PC-9 (cell line): ENCODE results near the gene FNIP2. TPM values are rescaled to one million over a fixed set of nuclear protein-coding genes. Genes with fewer than 3 reads are reported as not detected.
"Not testable (repeated sequence)": the region's sequence is repeated elsewhere in the genome, so short reads cannot be mapped to it uniquely, and the experiment has no call there.

Source experiments
- BruUV-seq: library from RNA; stranded (reverse); fragments of 400-500 nt; replicated peaks from 2 replicates; lab custom pipeline; 2021; lab: Mats Ljungman, UMichigan
- CTCF ChIA-PET: fragments of 300-600 bp; sonication (Branson Sonifier 250); formaldehyde crosslinking; loops from one replicate; lab custom pipeline; 2022; ENCODE audit warnings: antibody characterized with exemption; lab: Charles Lee
- POLR2A ChIA-PET: fragments of 300-600 bp; sonication (Branson Sonifier 250); formaldehyde crosslinking; loops from one replicate; lab custom pipeline; 2022; ENCODE audit warnings: antibody characterized with exemption; ENCODE audit not compliant: unreplicated experiment; lab: Charles Lee
- DNase-seq, 2 experiments: peaks; one replicate each; pipeline versions ENCODE4 v3.0.0 to v3.0.0-alpha.2; 2015 to 2022; ENCODE audit warnings: mixed read lengths in 1 of 2
- H2AFZ ChIP-seq: fragments of 200-600 bp; sonication (generic); 2 replicates; pipeline ENCODE4 v1.8.1; 2017; ENCODE audit warnings: antibody characterized with exemption
- H3F3A ChIP-seq: fragments of 200-600 bp; sonication (generic); 2 replicates; pipeline ENCODE4 v1.8.1; 2017; ENCODE audit warnings: antibody characterized with exemption, mild to moderate bottlenecking, low read depth; ENCODE audit not compliant: insufficient read depth
- H3K27ac ChIP-seq: fragments of 200-600 bp; sonication (generic); 2 replicates; pipeline ENCODE4 v1.6.1; 2016; ENCODE audit warnings: mixed run types
- H3K27me3 ChIP-seq: fragments of 200-600 bp; sonication (generic); 2 replicates; pipeline ENCODE4 v1.6.1; 2016; ENCODE audit warnings: low read depth, mixed run types; ENCODE audit not compliant: insufficient read depth
- H3K36me3 ChIP-seq: fragments of 200-600 bp; sonication (generic); 2 replicates; pipeline ENCODE4 v1.6.1; 2016; ENCODE audit warnings: low read depth, mixed run types
- H3K4me1 ChIP-seq: fragments of 200-600 bp; sonication (generic); replicated peaks from 2 replicates; pipeline ENCODE4 v1.6.1; 2016; ENCODE audit warnings: mixed run types; ENCODE audit not compliant: insufficient read depth
- H3K4me2 ChIP-seq: fragments of 200-600 bp; sonication (generic); 2 replicates; pipeline ENCODE4 v1.6.1; 2017; ENCODE audit warnings: mixed run types
- H3K4me3 ChIP-seq: fragments of 200-600 bp; sonication (generic); 2 replicates; pipeline ENCODE4 v1.6.1; 2016; ENCODE audit warnings: mixed run types
- H3K79me2 ChIP-seq: fragments of 200-600 bp; sonication (generic); 2 replicates; pipeline ENCODE4 v1.6.1; 2017; ENCODE audit warnings: low read depth, mixed run types
- H3K9me2 ChIP-seq: fragments of 200-600 bp; sonication (generic); 2 replicates; pipeline ENCODE4 v1.8.1; 2017; ENCODE audit warnings: mild to moderate bottlenecking; ENCODE audit not compliant: insufficient read depth
- H3K9me3 ChIP-seq: fragments of 200-600 bp; sonication (generic); 2 replicates; pipeline ENCODE4 v1.8.1; 2016; ENCODE audit warnings: low read depth; ENCODE audit not compliant: insufficient read depth
- H4K20me1 ChIP-seq: fragments of 200-600 bp; sonication (generic); 2 replicates; pipeline ENCODE4 v1.8.1; 2017; ENCODE audit not compliant: insufficient read depth
- CTCF ChIP-seq: fragments of 200-600 bp; sonication (generic); conservative IDR thresholded peaks from 2 replicates; pipeline ENCODE4 v1.6.1; 2017; ENCODE audit warnings: mixed run types, antibody characterized with exemption, mild to moderate bottlenecking, moderate library complexity
- EZH2 ChIP-seq: fragments of 200-600 bp; sonication (generic); IDR thresholded peaks from 2 replicates; pipeline ENCODE4 v1.8.0; 2017; ENCODE audit warnings: antibody characterized with exemption, low read depth
- intact Hi-C: fragments of 100-400 bp; cut with micrococcal nuclease; formaldehyde crosslinking; loops from one replicate; pipeline ENCODE4 v1.10.0; 2022; ENCODE audit not compliant: unreplicated experiment
- total RNA-seq: library from RNA; stranded (reverse); gene quantifications from 2 replicates; pipeline ENCODE4 v1.2.3, GENCODE V29; 2021

FNIP2 gene
- total RNA-seq, 1 experiment from 2014 or later = 2.5 TPM

DNA sequence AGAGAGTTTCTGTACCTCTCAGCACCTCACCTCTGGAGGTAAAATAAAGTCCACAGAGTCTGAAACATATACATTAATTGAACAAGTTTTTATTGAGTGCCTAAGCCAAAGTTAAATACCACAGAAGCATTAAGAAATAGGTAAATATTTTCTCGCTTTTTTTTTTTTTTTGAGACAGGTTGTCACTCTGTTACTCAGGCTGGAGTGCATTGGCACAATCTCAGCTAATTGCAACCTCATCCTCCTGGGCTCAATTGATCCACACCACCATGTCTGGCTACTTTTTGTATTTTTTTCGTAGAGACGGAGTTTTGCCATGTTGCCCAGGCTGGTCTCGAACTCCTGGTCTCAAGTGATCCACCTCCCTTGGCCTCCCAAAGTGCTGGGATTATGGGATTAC is 10.1 kb upstream of the FNIP2 start:
- intact Hi-C loops = no loop called here
- no peaks in the 10 kb centered on the region for H3K36me3 ChIP-seq
- no peak for TF ChIP-seq CTCF
- H2AFZ ChIP-seq = no peak overlapping the region
- no peaks in the 10 kb centered on the region for H4K20me1 ChIP-seq
- DNase-seq = no peak
- CTCF ChIA-PET = no interaction called here
- H3K4me3 ChIP-seq = no peak overlapping the region
- H3K27me3 ChIP-seq = no peaks in the 10 kb centered on the region
- no peak overlapping the region for H3K27ac ChIP-seq
- no peaks in the 10 kb centered on the region for H3K9me3 ChIP-seq
- H3K4me1 ChIP-seq = no peaks in the 10 kb centered on the region
- POLR2A ChIA-PET = no interaction called here
- no peaks in the 10 kb centered on the region for H3K9me2 ChIP-seq
- H3K79me2 ChIP-seq = no peaks in the 10 kb centered on the region
- no peaks in the 10 kb centered on the region for H3F3A ChIP-seq
- H3K4me2 ChIP-seq = no peak overlapping the region
- no TSS peak for BruUV-seq

DNA sequence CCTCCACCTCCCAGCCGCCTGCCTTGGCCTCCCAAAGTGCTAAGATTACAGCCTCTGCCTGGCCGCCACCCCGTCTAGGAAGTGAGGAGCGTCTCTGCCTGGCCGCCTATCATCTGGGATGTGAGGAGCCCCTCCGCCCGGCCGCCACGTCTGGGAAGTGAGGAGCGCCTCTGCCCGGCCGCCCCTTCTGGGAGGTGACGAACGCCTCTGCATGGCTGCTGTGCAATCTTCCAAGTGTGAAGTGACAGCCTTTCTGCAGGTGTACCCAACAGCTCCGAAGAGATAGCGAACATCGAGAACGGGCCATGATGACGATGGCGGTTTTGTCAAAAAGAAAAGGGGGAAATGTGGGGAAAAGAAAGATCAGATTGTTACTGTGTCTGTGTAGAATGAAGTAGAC is 9.3 kb upstream of the FNIP2 start:
- H3F3A ChIP-seq, H4K20me1 ChIP-seq, POLR2A ChIA-PET, H3K79me2 ChIP-seq, intact Hi-C loops, H3K4me2 ChIP-seq, H3K36me3 ChIP-seq, CTCF ChIA-PET, H3K27ac ChIP-seq, H3K9me2 ChIP-seq, H3K4me3 ChIP-seq, H2AFZ ChIP-seq, H3K9me3 ChIP-seq, H3K4me1 ChIP-seq, H3K27me3 ChIP-seq, BruUV-seq, DNase-seq: not testable (repeated sequence)

- Histone ChIP-seq H3K36me3 (no peaks in the 10 kb centered on the region), H3F3A (no peaks in the 10 kb centered on the region), H4K20me1 (no peaks in the 10 kb centered on the region), H3K4me2 (no peak overlapping the region), H3K4me3 (no peak overlapping the region), H3K27me3 (no peaks in the 10 kb centered on the region), H3K79me2 (no peaks in the 10 kb centered on the region), H2AFZ (no peak overlapping the region), H3K4me1 (no peaks in the 10 kb centered on the region), H3K27ac (no peak overlapping the region), H3K9me2 (no peaks in the 10 kb centered on the region), H3K9me3 (no peaks in the 10 kb centered on the region)
- CTCF ChIA-PET = no interaction called here
- TF ChIP-seq EZH2 (no peak), CTCF (no peak)
- POLR2A ChIA-PET = no interaction called here
- no TSS peak for BruUV-seq
- DNase-seq = no peak
- intact Hi-C loops = no loop called here
These were observed 8.0 kb upstream of the FNIP2 start for GRCh38 chr4:158760866-158761265.

DNA sequence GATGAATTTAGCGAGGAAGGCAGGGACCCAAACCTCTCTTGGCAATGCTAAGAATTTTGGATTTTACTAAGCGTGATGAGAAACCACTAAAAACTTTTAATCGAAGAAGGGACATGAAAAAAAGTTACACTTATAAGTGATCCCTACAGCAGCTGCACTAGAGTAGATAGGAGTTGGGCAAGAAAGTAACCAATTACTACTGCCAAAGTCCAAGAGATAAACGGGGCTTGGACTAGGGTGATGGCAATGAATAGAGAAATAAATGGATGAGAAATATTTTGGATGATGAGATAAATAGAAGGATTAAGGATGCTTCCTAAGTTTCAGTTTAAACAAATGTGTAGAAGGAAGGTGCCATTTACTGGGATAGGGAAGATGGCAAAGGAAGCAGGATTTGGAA is 6.3 kb upstream of the FNIP2 start:
- no peaks in the 10 kb centered on the region for H3K27me3 ChIP-seq
- H3K4me1 ChIP-seq = no peaks in the 10 kb centered on the region
- H3K4me3 ChIP-seq = no peak overlapping the region
- CTCF ChIA-PET = no interaction called here
- BruUV-seq = no TSS peak
- H3K4me2 ChIP-seq = no peak overlapping the region
- no peaks in the 10 kb centered on the region for H3K79me2 ChIP-seq
- H3F3A ChIP-seq = no peaks in the 10 kb centered on the region
- no peak overlapping the region for H2AFZ ChIP-seq
- no peak for TF ChIP-seq CTCF
- no peak for TF ChIP-seq EZH2
- no peaks in the 10 kb centered on the region for H3K9me3 ChIP-seq
- POLR2A ChIA-PET = no interaction called here
- H4K20me1 ChIP-seq = no peaks in the 10 kb centered on the region
- DNase-seq = no peak
- no peaks in the 10 kb centered on the region for H3K36me3 ChIP-seq
- H3K9me2 ChIP-seq = no peaks in the 10 kb centered on the region
- H3K27ac ChIP-seq = no peak overlapping the region
- intact Hi-C loops = no loop called here
